ENCODE measurements around the gene PDLIM4.

PDLIM4 gene

DNA sequence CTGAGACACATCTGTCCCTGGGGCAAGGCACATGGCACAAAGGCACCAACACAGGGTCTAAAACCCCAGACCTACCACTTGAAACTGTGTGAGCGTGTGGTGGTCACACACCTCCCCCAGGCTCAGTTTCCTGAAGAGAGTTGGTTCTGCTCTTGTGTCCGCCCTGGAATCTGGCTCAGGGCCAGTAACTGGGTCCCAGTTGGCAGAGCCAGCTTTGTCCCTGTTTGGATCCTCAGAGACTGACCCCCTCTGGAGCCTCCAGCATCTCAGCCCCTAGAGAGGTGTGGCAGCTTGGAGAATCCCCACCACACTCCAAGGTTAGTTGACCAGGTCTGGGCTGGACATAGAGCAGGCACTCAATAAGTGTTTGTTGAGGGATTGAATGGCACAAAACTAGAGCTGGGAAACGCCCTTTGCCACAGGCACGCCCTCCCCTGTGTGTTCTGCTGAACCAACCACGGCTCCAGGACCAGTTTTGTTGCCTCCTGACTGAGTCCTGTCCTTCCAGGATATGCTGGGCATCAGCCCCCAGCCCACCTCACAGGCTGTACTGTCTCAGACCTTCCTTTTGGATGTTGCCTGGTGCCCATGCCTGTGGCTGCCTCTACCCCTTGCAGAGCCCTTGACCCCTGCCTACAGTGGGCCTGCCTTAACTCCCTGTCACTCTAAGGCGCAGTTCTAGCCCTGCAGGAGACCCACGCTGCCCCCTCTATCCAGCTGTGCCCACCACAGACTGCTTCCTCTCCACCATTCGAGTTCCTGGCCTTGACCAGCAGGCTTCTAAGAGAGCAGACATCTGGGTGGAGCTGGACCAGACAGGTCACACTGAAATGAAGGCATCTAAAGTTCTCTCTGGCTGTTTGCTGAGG lies 3.8 kb upstream of the PDLIM4 start:
- DNase-seq (ENCODE audit: low read depth) = no peak

DNA sequence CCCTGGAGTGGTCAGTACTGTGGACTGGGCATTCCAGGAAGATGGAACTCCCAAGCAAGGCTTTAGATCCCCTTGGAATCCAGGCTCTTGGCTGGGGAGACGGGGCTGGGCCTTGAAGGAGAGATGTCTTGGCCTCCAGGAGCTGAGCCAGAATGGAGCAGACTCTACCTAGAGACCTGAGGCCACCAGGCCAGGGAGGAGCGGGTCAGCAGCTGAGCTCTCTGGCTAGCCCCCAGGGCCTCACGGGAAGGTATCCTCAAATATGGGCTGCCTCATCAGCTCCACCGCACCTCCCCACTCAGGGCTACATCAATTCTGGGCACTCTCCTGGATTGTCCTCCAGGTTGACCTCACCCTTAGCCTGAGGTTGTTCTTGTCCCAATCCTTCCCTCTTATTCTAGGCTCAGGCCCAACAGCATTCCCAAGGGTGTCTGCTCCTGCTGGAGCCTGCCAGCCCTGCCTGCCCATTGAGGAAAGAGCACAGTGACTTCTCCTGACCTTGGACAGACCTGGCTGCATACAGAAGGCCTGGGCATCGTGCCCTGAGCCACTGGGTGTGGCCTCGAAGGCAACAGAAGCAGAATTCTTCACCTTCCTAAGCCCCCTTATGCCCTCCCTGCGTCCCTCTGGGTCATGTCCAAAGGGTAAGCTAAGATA lies 3.0 kb upstream of the PDLIM4 start:
- DNase-seq (ENCODE audit: low read depth) = no peak

DNA sequence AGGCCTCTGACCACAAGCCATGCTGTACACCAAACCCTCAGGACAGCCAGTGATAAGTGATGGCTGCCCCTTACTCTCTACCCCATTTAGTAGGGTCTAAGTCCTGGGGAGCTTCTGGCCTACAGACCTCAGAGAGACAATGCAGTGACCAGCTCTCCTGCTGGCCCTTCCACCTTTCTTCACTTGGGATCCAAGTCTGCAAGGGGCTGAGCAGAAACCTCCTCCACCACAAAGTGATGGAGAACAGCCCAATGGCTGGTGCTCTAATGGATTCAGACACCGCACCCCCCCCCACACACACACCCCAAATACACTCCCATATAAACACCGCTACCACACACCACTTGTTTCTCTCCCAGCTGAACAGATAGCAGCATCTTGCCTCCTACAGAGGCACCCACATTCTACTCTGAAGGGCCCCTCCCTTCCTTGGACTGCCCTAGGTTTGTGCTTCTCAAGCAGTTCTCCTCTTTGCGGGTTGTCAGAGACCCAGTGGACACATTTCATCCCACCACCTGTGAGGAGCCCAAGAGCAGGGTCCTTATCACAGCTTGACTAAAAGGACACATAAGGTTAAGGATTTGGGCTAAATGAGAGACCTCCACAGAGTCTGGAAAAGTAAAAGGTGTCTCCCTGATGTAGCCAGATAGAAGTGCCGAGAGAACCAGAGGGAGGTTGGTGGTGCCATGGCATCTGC lies 1.3 kb upstream of the PDLIM4 start:
- no peak for DNase-seq (ENCODE audit: low read depth)

DNA sequence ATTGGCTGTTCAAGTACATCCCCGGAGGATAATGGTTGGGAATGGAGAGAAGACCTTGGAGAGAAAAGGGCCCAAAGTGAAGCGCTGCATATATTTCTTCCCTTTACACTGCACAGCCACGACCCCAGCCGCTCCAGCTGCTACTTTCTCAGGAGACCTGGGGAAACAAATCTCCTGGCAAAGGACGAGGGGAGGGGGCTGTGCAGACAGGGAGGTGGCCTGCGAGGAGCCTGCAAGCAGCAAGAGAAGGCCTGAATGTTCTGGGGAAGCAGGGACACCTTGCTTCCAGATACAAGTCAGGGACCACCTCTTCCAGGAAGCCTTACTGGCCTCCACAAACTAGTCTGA lies 739 bp upstream of the PDLIM4 start:
- no peak for DNase-seq (ENCODE audit: low read depth)

DNA sequence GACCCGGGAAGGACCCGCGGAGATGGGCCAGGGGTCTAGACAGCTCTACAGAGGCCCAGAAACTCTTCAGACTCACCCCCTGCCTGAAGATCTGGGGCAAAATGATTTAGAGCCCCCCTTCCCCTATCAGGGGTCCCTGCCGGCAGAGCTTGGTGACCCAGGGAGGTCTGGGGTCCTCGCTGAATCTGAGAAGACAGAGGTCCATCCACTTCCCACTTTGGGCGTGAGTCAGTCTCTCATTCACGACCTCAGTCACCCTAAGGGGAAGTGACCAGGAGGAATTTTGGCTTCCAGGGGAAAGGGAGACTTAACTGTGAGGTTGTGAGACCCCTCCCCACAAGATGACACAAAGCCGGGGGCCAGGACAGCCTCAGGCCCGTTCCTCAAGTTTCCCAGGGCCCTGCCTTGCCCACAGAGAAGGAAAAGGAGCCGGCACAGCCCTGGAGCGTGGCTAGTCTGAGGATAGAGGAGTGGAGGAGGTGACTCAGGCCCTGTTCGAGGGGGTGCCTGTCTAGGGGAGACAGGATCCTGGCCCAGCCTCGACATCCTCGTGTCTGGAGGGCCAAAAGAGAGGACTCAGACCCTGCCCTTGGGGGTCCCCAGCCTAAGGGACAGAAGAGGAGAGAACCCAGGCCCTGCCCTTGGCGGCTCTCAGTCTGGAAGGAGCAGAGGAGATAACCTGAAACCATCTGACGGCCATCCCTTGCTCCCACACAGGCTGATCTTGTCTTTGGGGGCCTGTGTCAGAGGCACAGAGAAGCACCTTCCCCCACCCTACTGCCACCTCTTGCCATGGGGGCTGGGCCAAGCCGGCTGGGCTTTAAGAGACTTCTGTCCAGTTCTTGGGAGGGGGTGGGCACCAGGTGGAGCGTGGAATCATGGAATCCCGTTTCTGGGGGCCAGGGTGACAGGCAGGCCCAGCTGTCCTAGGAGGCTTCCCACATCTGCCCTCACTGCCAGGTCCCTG lies 889 bp downstream of the PDLIM4 start:
- no peak for DNase-seq (ENCODE audit: low read depth)

DNA sequence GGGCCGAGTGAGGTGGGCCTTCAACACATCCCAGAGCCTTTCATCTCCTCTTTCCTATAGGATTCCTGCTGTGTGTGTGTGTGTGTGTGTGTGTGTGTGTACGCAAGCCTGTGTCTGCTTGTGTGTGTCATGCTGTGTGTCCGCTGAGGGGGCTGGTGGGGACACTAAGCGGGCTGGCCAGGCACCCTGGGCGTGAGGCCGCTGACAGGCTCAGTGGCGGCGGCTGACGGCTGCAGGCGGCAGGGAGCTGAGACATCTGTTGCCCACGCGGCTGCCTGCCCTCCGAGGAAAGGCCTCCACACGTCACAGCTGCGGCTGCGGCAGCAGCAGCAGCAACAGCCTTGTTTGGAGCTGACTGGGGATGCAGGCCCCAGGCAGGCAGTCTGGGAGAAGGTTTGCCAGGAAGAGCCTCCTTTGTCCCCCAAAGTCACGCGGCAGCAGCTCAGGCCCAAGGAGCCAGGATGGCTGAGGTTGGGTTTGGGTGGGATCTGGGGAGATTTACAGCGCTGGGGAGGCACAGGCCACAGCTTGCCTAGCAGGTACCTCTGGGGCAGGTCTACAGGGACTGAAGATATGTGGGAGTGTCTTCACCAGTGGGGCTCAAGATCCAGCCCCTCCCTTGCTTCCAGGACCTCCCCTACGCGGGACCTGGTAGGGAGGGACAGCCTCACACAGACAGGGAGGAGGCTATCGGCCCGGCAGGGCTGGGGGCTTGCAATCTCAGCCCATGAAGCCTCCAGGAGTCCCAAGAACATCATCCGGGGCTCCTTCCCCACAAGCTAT lies 1.8 kb downstream of the PDLIM4 start:
- DNase-seq (ENCODE audit: low read depth) = no peak

DNA sequence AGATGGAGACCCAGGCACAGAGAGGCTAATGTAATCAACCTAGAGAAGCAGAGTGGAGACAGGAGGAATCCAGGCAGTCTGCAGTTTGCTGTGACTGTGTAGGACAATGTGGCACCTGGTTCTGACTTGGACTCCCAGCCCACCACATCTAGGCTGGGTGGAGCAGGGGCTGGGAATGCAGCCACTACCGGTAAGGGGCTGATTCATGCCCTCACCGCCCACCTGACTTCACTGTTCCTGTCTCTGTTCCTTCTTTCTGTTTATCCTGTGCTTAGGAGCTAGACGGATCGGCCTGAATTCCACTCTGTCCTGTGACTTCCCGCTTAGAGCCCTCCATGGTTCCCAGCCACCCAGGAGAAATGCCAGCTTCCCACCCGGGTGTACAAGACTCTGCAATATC lies 2.6 kb downstream of the PDLIM4 start:
- no peak for DNase-seq (ENCODE audit: low read depth)

DNA sequence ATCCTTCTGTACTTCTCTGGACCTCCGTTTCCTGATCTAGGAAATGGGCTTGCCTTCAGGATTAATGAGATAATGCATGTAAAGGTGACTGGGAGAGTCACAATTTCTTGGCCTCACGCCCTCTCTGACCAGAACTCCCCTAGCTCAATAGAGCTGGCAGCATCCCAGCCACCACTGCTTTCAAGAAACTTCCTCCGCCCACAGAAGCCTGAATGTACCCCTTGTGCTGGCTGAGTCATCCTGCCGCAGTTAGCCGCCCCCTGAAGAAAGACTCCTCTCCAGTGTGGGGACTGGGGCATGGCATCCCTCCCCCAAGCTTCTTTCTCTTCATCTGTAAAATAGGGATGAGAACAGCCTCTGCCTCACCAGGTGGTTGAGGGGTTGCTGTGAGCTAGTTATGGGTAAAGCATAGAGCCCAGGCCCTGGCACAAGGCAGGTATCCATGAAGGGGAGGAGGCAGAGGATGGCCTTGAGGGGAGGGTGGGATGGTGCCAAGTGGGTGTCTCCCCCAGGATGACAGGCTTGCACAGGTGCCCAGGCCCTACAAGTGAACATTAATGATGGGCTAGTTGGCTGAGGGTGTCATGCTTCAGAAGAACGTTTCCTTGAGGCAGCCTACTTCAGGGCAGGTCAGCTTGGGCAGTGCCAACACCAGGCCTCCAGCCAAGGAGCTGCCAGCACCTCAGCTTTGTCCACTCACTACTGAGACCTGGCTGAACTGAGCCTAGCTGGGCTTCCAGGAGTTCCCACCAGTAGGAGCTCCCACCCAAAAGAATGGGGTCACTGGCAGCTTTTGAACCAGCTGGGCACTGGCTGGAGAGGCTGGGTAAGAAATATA lies 3.4 kb downstream of the PDLIM4 start:
- peak; percentile 33 for DNase-seq (ENCODE audit: low read depth)

DNA sequence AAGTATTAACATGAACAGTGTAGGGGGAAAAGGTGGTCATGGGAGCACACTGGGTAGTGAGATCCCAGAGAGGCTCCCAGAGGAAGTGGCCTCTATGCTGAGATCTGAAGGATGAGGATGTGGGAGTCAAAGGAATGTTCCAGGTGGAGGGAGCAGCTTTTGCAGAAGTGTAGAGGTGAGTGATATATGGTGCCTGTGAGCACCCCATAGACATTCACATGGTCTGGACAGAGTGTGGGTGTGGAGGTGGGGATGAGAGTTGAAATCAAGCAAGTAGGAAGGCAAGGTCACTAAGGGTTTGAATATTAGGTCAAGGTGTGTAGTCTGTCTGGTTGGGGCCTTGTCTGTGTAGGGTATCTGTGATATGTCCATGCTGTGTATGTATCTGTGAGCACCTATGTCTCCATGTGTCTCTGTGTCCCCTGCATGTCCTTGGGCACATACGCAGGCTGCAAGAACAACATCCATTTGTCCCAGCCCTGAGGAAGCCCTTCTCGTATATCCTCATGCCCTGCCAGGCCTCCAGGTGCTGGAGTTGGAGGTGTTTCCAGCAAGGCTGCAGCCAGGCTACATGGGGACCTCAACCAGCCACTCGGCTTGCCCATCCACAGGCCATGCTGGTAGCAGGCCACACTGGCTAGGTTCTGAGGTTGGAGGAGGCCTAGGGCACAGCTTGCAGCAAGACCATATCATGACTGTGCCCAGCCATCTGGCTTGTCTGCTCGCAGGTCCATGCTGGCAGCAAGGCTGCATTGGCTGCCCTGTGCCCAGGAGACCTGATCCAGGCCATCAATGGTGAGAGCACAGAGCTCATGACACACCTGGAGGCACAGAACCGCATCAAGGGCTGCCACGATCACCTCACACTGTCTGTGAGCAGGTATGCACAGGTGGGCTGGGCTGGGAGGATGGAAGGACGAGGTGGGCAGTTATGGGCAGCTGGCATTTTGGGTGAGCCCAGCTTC lies 4.7 kb downstream of the PDLIM4 start:
- no peak for DNase-seq (ENCODE audit: low read depth)

DNA sequence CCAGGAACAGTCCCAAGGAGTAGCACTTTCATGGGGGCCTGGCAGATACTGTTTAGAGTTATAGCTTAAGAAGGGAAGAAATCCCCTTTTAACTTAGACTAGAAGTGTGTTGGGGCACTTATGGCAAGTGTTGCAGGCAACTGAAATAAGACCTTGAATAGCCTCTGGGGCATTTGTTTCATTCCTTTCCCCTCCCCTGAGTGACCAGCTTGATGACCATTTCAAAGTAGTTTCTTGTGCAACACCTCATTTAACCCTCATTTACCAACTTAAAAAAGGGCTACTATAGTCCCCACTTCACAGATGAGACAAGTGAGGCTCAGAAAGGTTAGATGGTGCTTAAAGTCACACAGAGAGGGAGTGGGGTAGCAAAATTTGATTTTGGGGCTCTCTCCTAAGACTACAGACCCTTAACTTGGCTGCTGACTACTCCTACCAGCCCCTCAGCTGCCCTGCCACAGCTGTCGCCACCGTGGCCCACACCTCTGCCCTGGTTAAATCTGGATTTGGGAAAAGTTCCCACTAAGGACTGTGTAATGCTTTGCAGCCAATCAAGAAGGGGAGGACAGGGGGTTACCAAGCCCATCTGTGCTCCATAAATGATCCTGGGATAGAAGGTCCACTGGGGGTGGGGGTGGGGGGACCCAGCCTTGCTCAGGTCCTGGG lies 5.5 kb downstream of the PDLIM4 start:
- DNase-seq (ENCODE audit: low read depth) = no peak

DNA sequence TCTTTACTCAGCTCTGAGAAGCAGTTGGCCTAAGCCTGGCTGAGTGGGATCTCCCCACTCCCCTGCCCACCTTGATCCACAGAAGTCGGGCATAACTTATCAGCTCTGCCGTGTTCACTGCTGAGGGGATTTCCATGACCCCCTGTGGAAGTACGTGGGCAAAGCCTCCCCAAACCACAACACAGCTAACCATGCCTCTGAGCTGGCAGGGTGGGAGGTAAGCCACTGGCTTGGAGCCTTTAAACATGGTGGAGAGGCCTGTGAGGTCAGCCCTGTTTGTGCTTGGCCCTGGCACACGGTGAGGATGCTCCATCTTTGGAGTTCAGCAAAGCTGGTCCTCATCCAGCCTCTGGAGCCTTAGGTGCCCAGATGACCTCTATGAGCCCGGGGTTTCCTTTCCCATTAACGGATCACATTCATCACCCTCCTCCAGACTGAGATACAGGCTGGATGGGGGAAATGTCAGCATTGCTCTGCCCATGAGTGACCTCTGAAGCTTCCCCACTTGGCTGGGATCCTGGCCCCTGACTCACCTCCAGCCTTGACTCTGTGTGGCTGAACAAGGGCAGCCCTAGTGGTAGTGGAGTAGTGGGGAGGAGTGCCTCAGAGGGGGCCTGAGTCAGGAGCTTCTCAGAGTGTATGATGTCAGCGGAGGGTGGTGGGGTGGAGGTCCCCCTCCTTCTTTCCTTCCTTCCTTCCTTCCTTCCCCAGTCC lies 6.2 kb downstream of the PDLIM4 start:
- DNase-seq (ENCODE audit: low read depth) = no peak

DNA sequence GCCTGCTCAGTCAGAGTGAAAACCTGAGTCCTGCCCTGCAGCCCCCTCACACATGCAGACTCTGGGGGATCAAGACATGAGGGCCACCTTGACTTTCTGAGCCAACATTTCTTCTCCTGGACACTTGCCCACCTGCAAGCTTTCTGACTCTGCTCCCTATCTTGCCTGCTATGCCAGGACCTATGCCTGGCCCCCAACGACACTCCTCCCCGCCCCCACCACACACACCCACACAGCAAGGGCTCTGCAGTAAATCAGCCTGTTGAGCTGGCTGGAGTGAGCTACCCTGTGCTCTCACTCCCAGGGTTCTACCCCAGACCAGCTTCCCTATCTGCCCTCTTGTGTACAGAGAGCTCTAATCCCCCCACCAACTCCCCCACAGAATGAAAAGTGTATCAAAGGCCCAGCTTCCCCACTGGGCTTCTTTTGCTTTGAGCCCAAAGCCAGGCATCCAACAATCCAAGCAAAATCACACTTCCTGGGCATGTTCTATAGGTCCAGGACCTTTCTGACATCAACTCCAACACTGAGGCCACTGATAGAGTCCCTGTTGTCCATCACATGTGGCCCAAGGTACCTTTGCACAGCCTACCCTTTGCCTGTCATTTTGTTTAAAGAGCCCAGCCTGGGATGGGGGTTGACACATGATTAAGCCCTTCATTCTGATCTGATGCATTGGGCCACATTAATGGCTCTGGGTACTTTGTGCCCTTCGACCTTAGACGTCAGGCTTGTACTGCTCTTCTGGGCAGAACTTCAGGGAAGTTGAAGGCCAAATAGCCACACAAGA lies 7.2 kb downstream of the PDLIM4 start:
- no peak for DNase-seq (ENCODE audit: low read depth)

DNA sequence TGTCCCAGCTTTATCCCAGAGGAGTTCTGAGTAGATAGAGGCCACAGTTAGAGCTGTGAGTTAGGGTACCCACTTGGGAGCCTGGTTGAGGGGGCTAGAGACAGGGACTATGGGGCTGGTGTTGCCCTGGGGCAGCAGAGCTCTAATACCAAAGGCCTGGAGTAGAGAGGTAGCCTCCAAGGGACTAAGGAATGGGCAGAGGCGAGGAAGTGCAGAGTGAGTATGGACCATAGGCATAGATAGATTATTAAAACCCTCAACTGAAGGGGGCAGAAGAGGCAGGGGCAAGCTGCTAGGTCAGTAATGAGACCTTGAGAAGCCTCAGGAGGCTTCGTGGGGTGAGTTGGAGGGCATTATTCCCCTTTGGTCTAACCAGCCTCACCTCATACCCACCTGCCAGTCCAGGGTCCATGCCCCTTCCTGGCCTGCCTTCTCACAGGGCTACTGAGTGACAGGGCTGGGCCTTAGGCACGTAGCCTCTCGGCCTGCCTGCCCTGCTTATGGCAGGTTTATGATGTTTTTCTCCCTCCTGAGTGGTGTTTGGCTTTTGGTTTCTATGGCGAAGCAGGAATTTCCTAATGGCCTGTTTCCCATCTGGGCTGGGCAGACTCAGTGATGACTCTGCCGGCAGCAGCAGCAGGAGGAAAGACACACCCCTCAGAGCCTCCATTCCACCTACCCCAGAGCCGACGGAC lies 8.0 kb downstream of the PDLIM4 start:
- DNase-seq (ENCODE audit: low read depth) = no peak

DNA sequence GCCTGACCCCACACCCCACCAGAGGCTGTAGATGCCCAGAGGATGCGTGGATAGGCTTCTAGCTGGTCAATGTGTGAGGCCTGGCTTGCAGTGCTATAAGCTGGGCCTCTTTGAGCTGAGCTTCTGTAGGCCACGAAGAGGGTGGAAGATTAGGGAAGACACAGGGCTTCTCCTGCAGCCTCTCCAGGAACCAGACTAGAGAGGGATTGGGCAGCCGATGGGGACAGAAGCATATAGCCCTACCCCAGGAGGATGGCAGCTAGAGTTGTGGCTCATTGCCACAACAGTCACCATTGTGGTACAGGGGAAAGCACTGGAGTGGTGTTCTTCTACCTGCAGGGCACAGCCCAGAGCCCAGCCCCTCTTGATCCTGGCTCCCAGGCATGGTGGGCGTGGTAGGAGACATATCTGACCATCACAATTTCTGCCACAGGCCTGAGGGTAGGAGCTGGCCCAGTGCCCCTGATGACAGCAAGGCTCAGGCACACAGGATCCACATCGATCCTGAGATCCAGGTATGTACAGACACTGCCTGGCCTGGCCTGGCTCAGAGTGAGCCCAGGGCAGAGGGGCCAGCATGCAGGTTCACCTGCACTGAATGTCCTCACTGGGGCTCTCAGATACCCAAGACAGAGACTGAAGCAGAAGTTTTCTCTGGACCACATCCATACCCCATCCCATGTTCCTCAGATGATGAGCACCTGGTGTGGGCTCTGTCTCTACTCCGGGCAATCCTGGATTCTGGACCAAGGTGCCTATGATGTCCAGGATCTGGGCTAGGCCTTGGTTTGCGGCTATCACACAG lies 8.7 kb downstream of the PDLIM4 start:
- DNase-seq (ENCODE audit: low read depth) = no peak

DNA sequence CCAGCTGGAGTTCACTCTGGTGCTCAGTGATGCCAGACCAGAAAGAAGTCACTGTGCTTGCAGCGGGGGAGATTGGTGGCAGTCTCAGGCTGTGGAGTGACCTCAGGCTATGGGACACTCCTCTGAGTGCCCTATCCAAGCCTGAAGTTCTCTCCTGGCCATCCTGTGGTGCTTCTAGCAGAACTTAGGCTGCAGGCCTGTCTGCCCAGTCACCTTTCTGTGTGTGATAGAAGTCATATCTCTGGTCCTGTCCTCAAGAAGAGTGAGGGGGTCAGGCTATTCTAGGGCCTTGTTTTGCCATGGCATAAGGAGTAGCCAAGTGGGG lies 9.3 kb downstream of the PDLIM4 start:
- DNase-seq (ENCODE audit: low read depth) = no peak
